ENCODE measurements around the gene ARID1B.
"Not testable (repeated sequence)": the region's sequence is repeated elsewhere in the genome, so short reads cannot be mapped to it uniquely, and the experiment has no call there.

The ARID1B gene

DNA sequence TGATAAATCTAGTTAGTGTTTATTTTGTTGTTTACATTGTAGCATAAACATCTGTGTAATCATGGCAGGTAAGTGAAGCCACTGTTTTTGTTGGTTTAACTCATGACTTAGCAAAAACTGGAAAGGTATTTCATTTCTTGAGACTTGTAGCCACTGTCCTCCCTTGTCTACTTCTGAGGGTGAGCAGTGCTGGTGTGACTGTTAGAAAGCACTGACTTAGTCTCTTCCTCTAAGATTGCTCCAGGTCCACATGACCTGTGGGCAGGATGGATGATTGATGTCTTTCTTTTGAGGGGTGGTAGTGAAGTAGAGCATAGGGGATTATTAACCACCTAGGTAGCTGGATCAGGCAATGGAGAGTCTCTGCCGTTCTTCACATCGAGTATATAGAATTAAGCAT, 203.8 kb downstream of the ARID1B start:
- no peaks in the 10 kb centered on the region for H3K36me3 ChIP-seq (ENCODE audit: low read depth)
- H3K9me3 ChIP-seq (ENCODE audit: severe bottlenecking), result no peaks in the 10 kb centered on the region
- no peak overlapping the region for H3K27ac ChIP-seq (ENCODE audit: poor library complexity, severe bottlenecking)
- H3K27me3 ChIP-seq (ENCODE audit: insufficient read depth, poor library complexity, severe bottlenecking), result no peaks in the 10 kb centered on the region
- no peak for DNase-seq (ENCODE audit: low spot score)
- TF ChIP-seq, protein P1, sequence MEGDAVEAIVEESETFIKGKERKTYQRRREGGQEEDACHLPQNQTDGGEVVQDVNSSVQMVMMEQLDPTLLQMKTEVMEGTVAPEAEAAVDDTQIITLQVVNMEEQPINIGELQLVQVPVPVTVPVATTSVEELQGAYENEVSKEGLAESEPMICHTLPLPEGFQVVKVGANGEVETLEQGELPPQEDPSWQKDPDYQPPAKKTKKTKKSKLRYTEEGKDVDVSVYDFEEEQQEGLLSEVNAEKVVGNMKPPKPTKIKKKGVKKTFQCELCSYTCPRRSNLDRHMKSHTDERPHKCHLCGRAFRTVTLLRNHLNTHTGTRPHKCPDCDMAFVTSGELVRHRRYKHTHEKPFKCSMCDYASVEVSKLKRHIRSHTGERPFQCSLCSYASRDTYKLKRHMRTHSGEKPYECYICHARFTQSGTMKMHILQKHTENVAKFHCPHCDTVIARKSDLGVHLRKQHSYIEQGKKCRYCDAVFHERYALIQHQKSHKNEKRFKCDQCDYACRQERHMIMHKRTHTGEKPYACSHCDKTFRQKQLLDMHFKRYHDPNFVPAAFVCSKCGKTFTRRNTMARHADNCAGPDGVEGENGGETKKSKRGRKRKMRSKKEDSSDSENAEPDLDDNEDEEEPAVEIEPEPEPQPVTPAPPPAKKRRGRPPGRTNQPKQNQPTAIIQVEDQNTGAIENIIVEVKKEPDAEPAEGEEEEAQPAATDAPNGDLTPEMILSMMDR (IDR thresholded peaks at IDR 0.05; ENCODE audit: poor library complexity, severe bottlenecking), result no peak
- no peak for ATAC-seq (ENCODE audit: low read depth)
- peaks cover 17% of the 10 kb centered on the region for H3K4me1 ChIP-seq (ENCODE audit: insufficient read depth, poor library complexity, severe bottlenecking)
- H3K4me3 ChIP-seq (ENCODE audit: severe bottlenecking), result no peak overlapping the region

DNA sequence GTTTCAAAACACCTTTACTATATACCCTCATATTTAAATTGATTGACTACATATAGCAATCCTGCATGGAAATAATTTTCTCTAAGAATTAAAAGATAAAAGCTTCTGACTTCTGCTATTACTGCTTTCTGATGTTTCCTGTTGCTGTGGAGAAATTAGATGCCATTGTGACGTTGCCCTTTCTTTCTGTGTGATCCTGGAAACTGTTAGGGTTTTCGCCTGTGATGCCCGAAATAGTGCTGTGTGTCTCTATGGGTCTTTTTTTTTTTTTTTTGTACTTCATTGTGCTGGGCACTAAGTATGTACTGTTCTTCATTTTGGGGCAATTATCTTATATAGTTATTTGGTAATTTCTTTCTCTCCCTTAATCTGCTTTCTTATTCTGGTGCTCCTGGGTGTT, 205.0 kb downstream of the ARID1B start:
- peaks cover 17% of the 10 kb centered on the region for H3K4me1 ChIP-seq (ENCODE audit: insufficient read depth, poor library complexity, severe bottlenecking)
- H3K36me3 ChIP-seq (ENCODE audit: low read depth), result no peaks in the 10 kb centered on the region
- no peaks in the 10 kb centered on the region for H3K9me3 ChIP-seq (ENCODE audit: severe bottlenecking)
- ATAC-seq (ENCODE audit: low read depth) (no peak), DNase-seq (ENCODE audit: low spot score) (no peak)
- no peak overlapping the region for H3K4me3 ChIP-seq (ENCODE audit: severe bottlenecking)
- H3K27ac ChIP-seq (ENCODE audit: poor library complexity, severe bottlenecking), result no peak overlapping the region
- H3K27me3 ChIP-seq (ENCODE audit: insufficient read depth, poor library complexity, severe bottlenecking), result no peaks in the 10 kb centered on the region
- TF ChIP-seq, protein P1 (IDR thresholded peaks at IDR 0.05; ENCODE audit: poor library complexity, severe bottlenecking), result no peak

DNA sequence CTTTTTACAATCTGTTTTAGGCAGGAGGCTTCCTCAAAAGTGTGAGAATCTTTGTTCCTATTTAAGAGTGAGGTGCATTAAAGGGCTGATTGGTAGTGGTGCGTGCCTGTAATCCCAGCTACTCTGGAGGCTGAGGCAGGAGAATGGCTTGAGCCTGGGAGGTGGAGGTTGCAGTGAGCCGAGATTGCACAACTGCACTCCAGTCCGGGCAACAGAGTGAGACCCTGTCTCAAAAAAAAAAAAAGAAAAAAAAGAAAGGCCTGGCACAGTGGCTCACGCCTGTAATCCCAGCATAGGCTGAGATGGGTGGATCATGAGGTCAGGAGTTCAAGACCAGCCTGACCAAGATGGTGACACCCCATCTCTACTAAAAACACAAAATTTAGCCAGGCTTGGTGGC, 205.7 kb downstream of the ARID1B start:
- H3K27me3 ChIP-seq (ENCODE audit: insufficient read depth, poor library complexity, severe bottlenecking); H3K36me3 ChIP-seq (ENCODE audit: low read depth); ATAC-seq (ENCODE audit: low read depth); DNase-seq (ENCODE audit: low spot score); H3K9me3 ChIP-seq (ENCODE audit: severe bottlenecking); H3K27ac ChIP-seq (ENCODE audit: poor library complexity, severe bottlenecking); H3K4me3 ChIP-seq (ENCODE audit: severe bottlenecking): not testable (repeated sequence)
- peaks cover 18% of the 10 kb centered on the region for H3K4me1 ChIP-seq (ENCODE audit: insufficient read depth, poor library complexity, severe bottlenecking)

DNA sequence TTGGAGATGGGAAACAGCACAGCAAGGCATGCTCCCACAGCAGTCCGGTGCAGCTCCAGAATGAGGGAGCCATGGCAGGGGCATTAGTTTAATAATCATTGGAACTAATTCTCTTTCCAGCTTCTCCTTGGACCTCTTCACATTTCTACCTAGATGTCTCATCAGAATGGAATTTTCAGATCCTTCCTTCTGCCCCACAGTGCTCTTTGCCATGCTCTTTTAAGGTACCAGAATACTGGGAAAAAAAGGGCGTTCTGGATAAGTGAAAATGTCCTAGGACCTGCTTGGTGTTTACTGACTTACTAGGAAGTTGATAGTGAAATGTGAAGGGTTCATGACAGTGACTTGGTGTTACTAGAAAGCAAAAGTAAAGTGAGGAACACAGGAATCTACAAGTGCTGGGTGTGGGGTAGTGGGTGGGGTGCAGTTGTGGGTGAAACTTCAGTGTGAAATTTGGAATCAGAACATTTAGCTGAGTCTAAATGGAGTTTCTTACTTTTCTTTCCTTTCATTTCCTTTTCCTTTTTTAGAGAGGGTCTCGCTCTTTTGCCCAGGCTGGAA, 207.1 kb downstream of the ARID1B start:
- H3K27ac ChIP-seq (ENCODE audit: poor library complexity, severe bottlenecking), result no peak overlapping the region
- H3K27me3 ChIP-seq (ENCODE audit: insufficient read depth, poor library complexity, severe bottlenecking), result no peaks in the 10 kb centered on the region
- peaks cover 24% of the 10 kb centered on the region for H3K4me1 ChIP-seq (ENCODE audit: insufficient read depth, poor library complexity, severe bottlenecking)
- DNase-seq (ENCODE audit: low spot score) (no peak), ATAC-seq (ENCODE audit: low read depth) (peak; percentile 48; the same call in 2 of the 3 replicates)
- H3K36me3 ChIP-seq (ENCODE audit: low read depth), result no peaks in the 10 kb centered on the region
- no peak overlapping the region for H3K4me3 ChIP-seq (ENCODE audit: severe bottlenecking)
- no peaks in the 10 kb centered on the region for H3K9me3 ChIP-seq (ENCODE audit: severe bottlenecking)
- TF ChIP-seq, protein P1 (IDR thresholded peaks at IDR 0.05; ENCODE audit: poor library complexity, severe bottlenecking), result no peak

DNA sequence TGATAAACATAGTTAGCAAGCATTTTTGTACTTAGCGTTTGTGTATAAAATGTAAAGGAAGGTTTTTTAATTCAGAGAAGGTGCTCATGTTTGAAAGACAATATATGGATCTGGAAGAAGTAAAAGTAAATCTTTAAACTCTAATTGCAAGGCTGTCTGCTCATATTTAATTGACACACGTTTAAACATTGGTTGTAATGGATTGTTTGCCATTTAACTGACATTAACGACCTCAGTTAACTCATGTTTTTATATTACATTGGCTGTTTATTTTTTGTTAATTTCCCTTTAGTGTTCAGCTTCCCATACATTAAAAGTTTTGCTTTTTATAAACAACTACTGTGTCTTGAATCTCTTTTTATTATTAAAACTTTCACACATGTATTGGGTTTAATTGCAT, 208.1 kb downstream of the ARID1B start:
- no peaks in the 10 kb centered on the region for H3K36me3 ChIP-seq (ENCODE audit: low read depth)
- TF ChIP-seq, protein P1 (IDR thresholded peaks at IDR 0.05; ENCODE audit: poor library complexity, severe bottlenecking), result no peak
- H3K4me3 ChIP-seq (ENCODE audit: severe bottlenecking), result no peak overlapping the region
- H3K27ac ChIP-seq (ENCODE audit: poor library complexity, severe bottlenecking), result no peak overlapping the region
- peaks cover 24% of the 10 kb centered on the region for H3K4me1 ChIP-seq (ENCODE audit: insufficient read depth, poor library complexity, severe bottlenecking)
- DNase-seq (ENCODE audit: low spot score), result no peak
- no peak for ATAC-seq (ENCODE audit: low read depth)
- H3K27me3 ChIP-seq (ENCODE audit: insufficient read depth, poor library complexity, severe bottlenecking), result no peaks in the 10 kb centered on the region
- no peaks in the 10 kb centered on the region for H3K9me3 ChIP-seq (ENCODE audit: severe bottlenecking)
